Measurements from ENCODE around the gene TBC1D10A.

The TBC1D10A gene

GRCh38 chr22:30336752-30337460 lies 10.2 kb upstream of the TBC1D10A start:
- DNase-seq, result no peak
- no peaks in the 10 kb centered on the region for H3K9me3 Mint-ChIP-seq
- no peak overlapping the region for H3K4me3 Mint-ChIP-seq
- H3K27me3 Mint-ChIP-seq, result no peaks in the 10 kb centered on the region
- H3K36me3 Mint-ChIP-seq, result peaks cover 86% of the 10 kb centered on the region
- CTCF ChIA-PET, result interaction anchor here (0.6 to 0.9 kb wide), 2 partner anchors 10 to 36 kb away, joined by 3 read pairs; no protein-coding TSS in a partner anchor
- peaks cover 27% of the 10 kb centered on the region for H3K4me1 Mint-ChIP-seq
- peak overlapping the region; percentile 72 for H3K27ac Mint-ChIP-seq

- CTCF ChIA-PET, result interaction anchor here (0.7 to 1.8 kb wide), 4 partner anchors 20 to 227 kb away, joined by 3 to 11 read pairs (median 4); no protein-coding TSS in a partner anchor
- H3K9me3 Mint-ChIP-seq, result no peaks in the 10 kb centered on the region
- H3K4me1 Mint-ChIP-seq, result peaks cover 27% of the 10 kb centered on the region
- H3K4me3 Mint-ChIP-seq, result no peak overlapping the region
- H3K27ac Mint-ChIP-seq, result no peak overlapping the region
- peaks cover 76% of the 10 kb centered on the region for H3K36me3 Mint-ChIP-seq
- no peak for DNase-seq
- no peaks in the 10 kb centered on the region for H3K27me3 Mint-ChIP-seq
These were observed 8.5 kb upstream of the TBC1D10A start for GRCh38 chr22:30335236-30335635.

- Mint-ChIP-seq H3K27me3 (no peaks in the 10 kb centered on the region), H3K4me3 (no peak overlapping the region), H3K4me1 (peaks cover 27% of the 10 kb centered on the region), H3K27ac (no peak overlapping the region), H3K9me3 (no peaks in the 10 kb centered on the region), H3K36me3 (peaks cover 74% of the 10 kb centered on the region)
- CTCF ChIA-PET, result interaction anchor here (1.1 to 1.8 kb wide), 3 partner anchors 20 to 46 kb away, joined by 3 to 11 read pairs (median 4); no protein-coding TSS in a partner anchor
- no peak for DNase-seq
These were observed 7.9 kb upstream of the TBC1D10A start for GRCh38 chr22:30334646-30335045.

DNA sequence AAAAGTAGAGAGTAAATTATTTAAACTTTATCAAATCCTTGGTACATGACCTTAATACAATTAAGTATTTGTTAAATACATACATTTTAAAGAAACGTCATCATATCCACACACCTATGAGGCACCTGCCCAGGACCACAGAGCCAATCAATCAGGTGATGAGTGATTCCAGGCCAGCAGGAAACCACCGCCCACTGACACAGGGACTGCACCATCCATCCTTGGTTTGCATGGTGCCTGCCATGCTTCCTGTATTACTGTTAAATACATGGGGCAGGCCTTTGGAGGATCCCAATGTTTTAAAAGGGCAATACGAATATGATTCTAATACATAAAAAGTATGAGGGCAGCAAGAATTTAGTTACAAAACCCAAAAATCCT lies 7.0 kb upstream of the TBC1D10A start:
- Mint-ChIP-seq H3K27me3 (no peaks in the 10 kb centered on the region), H3K4me1 (peaks cover 27% of the 10 kb centered on the region), H3K9me3 (no peaks in the 10 kb centered on the region), H3K27ac (peak overlapping the region; percentile 19), H3K4me3 (no peak overlapping the region), H3K36me3 (peaks cover 66% of the 10 kb centered on the region)
- CTCF ChIA-PET, result no interaction called here
- DNase-seq, result no peak

DNA sequence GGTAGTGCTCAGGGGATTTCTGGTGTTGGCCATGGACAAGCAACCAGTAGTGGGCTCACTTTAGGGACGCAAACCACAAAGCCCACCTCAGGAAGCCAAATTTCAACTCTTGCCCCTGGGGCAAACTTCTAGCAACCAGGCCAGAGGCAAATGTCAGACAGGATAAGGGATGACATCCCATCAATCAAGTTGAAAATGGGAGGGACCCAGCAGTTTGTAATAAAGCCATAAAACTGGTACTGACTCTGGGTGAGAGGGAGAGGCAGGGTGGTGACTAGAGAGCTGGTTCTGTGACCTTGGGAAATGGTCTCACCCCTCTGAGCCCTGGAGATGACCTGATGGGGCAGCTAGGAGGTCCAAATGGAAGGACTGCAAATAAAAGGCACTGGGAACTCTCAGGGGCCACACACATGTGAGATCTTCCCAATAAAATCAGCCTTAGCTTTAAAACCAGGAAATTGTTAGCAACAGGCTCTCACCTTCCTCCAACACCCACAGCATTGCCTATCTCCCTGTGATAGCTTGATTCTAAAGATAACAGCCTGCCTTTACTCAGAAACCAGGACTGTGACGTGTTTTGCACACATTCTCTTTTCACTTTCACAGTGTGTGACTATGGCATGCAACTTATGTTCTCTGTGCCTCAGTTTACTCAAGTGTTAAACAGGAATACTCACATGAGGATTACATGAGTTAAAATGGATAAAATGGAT lies 6.4 kb upstream of the TBC1D10A start:
- H3K4me3 Mint-ChIP-seq, result no peak overlapping the region
- H3K27me3 Mint-ChIP-seq, result no peaks in the 10 kb centered on the region
- peak overlapping the region; percentile 65 for H3K27ac Mint-ChIP-seq
- CTCF ChIA-PET, result interaction anchor here (1.1 to 1.2 kb wide), 2 partner anchors 21 to 45 kb away, joined by 4 read pairs; no protein-coding TSS in a partner anchor
- no peak for DNase-seq
- H3K36me3 Mint-ChIP-seq, result peaks cover 62% of the 10 kb centered on the region
- no peaks in the 10 kb centered on the region for H3K9me3 Mint-ChIP-seq
- peaks cover 30% of the 10 kb centered on the region for H3K4me1 Mint-ChIP-seq

DNA sequence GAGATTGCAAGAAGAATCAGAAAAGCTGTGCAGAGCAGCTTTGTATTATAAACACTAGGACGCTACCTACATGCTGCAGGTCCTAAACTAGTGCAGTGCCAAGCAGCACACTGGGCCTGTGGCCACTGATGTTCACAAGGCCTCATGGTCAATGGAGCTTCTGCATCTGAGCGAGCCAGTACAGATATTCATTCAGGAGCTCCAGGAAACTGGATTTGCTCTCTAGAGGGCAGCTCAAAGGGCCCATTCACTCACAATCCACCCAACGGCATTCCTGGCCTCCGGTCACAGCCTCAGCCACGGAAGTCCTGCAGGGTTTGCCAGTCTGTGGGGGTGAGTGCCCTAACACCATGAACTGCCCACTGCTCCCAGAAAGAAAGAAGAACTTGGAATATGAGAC lies 5.8 kb upstream of the TBC1D10A start:
- Mint-ChIP-seq H3K27me3 (no peaks in the 10 kb centered on the region), H3K9me3 (no peaks in the 10 kb centered on the region), H3K4me1 (peaks cover 36% of the 10 kb centered on the region), H3K27ac (no peak overlapping the region), H3K36me3 (peaks cover 57% of the 10 kb centered on the region), H3K4me3 (no peak overlapping the region)
- CTCF ChIA-PET, result interaction anchor here (1.1 to 1.2 kb wide), 2 partner anchors 22 to 44 kb away, joined by 4 read pairs; no protein-coding TSS in a partner anchor
- no peak for DNase-seq

DNA sequence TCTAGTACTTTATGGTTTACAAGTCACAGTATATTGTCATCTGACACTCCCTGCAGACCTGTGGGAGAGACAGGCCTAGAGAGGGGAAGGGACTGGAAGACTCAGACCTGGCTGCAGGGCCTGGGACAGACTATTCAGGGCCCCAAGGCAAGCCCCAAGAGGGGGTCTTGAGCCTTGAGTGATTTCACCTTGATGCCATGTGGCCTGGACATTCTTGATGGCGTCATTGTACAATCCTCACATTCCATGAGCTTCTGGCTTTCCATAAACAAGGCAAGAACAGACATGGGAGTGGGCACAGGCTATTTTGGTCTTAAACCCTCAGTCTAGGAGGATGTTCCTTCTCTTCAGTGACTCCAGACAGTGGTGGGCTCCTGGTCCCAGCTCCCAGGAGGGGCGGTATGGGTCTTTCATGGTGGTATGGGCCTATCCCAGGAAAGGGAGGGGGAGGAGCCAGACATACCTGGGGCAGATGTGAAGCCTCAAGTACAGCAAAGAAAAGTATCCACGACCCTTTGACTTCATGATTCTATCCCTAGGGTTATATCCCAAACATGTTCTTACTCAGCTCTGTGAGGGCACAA lies 1.8 kb upstream of the TBC1D10A start:
- H3K27ac Mint-ChIP-seq, result peak overlapping the region; percentile 49
- H3K36me3 Mint-ChIP-seq, result peaks cover 45% of the 10 kb centered on the region
- no peak overlapping the region for H3K4me3 Mint-ChIP-seq
- no peak for DNase-seq
- CTCF ChIA-PET, result interaction anchor here (0.8 to 7.4 kb wide), 3 partner anchors 14 to 39 kb away, joined by 3 to 62 read pairs (median 3); partner anchors contain the start of gene CASTOR1
- peaks cover 52% of the 10 kb centered on the region for H3K4me1 Mint-ChIP-seq
- H3K9me3 Mint-ChIP-seq, result peaks cover 4% of the 10 kb centered on the region
- no peaks in the 10 kb centered on the region for H3K27me3 Mint-ChIP-seq

GRCh38 chr22:30327864-30328345 lies 1.2 kb upstream of the TBC1D10A start:
- CTCF ChIA-PET, result interaction anchor here (0.8 to 7.4 kb wide), 3 partner anchors 15 to 39 kb away, joined by 3 to 62 read pairs (median 3); partner anchors contain the start of gene CASTOR1
- no peak for DNase-seq
- Mint-ChIP-seq H3K4me3 (peak overlapping the region; percentile 65), H3K4me1 (peaks cover 52% of the 10 kb centered on the region), H3K9me3 (peaks cover 4% of the 10 kb centered on the region), H3K27me3 (no peaks in the 10 kb centered on the region), H3K27ac (peak overlapping the region; percentile 72), H3K36me3 (peaks cover 47% of the 10 kb centered on the region)

DNA sequence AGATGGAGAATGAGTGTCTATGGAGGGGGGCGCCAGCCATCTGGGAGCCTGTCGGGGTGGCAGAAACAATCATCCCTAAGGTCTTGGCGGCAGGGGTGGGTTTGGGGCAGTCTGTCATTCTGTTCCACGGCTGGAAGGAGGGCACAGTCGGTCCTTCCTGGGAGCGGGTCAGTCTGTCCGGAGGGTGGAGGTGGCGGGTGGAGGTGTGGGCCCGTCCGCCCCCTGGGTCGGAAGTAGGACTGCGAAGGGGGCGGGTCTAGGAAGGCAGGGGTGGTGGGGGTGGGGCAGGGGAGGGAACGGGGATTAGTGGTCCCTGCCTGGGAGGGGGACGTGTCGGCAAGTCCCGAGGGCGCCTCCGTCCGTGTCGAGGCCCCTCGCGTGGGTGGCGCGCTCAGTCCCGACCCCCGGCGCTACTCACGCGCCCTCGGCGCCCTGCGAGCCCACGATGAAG lies 461 bp downstream of the TBC1D10A start:
- Mint-ChIP-seq H3K36me3 (peaks cover 44% of the 10 kb centered on the region), H3K27me3 (no peaks in the 10 kb centered on the region), H3K4me1 (peaks cover 55% of the 10 kb centered on the region), H3K9me3 (peaks cover 4% of the 10 kb centered on the region), H3K4me3 (peak overlapping the region; percentile 92), H3K27ac (peak overlapping the region; percentile 81)
- peak; percentile 60 for DNase-seq
- CTCF ChIA-PET, result interaction anchor here (1.2 to 7.4 kb wide), 3 partner anchors 11 to 71 kb away, joined by 3 to 62 read pairs (median 3); partner anchors contain the start of gene CASTOR1

DNA sequence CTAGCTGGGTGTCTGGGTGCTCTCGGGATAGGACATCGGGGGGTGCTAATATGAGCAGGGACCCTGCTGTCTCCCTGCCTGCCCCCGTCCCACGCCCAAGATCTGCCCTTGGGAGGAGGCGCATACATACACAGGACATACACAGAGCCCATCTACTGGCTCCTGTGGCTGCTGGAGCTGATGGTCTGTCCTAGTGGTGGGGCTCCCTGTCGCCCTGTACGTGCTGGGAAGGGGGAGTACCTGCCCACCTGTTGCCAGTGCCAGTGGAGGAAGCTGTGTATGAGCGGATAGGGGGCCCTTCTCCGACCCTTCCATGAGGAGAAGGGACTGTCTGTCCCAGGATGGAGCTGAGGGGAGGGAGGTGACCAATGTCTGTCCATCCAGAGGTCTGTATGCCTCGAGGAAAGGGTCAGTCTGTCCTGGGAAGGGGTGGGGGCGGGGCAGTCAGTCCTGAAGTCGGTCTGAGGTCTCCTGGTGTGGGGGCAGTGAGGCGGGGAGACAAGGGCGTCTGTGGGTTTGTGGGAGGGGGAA lies 952 bp downstream of the TBC1D10A start:
- H3K27me3 Mint-ChIP-seq, result no peaks in the 10 kb centered on the region
- H3K36me3 Mint-ChIP-seq, result peaks cover 48% of the 10 kb centered on the region
- H3K27ac Mint-ChIP-seq, result peak overlapping the region; percentile 81
- peaks cover 59% of the 10 kb centered on the region for H3K4me1 Mint-ChIP-seq
- no peak for DNase-seq
- peak overlapping the region; percentile 92 for H3K4me3 Mint-ChIP-seq
- H3K9me3 Mint-ChIP-seq, result peaks cover 4% of the 10 kb centered on the region
- CTCF ChIA-PET, result interaction anchor here (1.2 to 7.4 kb wide), 3 partner anchors 11 to 70 kb away, joined by 3 to 62 read pairs (median 3); partner anchors contain the start of gene CASTOR1

DNA sequence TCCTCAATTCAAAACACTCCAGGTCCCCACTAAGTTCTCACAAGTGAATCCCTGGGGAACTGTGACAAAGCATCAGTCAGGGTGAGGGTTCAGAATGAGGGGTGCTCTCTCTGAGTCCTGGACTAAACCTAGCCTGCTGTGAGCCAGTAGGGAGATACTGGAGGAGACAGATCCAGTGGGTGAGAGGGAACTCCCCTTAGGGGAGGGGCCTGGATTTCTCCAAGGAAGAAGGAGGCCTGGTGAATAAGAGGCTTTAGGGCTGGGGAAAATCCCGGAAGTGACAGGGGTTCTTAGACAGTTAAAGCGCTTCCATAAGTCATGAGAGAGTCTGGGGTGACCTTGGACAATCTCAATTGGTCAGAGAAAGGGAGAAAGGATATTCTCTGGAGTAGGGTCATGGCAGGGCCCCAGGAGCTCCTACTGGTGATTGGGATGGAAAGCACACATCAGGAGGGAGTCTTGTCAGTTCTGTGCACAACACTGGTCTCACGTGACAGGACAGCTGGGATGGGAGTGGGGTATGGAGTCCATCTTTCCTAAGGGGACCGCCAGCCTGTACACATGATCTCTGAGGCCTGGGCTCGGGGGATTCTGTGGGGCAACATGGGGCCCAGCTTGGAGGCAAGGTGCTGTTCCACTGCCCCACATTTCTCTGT lies 1.5 kb downstream of the TBC1D10A start:
- H3K9me3 Mint-ChIP-seq, result peaks cover 4% of the 10 kb centered on the region
- CTCF ChIA-PET, result interaction anchor here (1.1 to 7.4 kb wide), 4 partner anchors 10 to 217 kb away, joined by 3 to 62 read pairs (median 3); partner anchors contain the start of gene CASTOR1
- DNase-seq, result no peak
- H3K27ac Mint-ChIP-seq, result peak overlapping the region; percentile 81
- no peaks in the 10 kb centered on the region for H3K27me3 Mint-ChIP-seq
- H3K4me1 Mint-ChIP-seq, result peaks cover 65% of the 10 kb centered on the region
- peak overlapping the region; percentile 92 for H3K4me3 Mint-ChIP-seq
- peaks cover 51% of the 10 kb centered on the region for H3K36me3 Mint-ChIP-seq

GRCh38 chr22:30324014-30324730 lies 2.6 kb downstream of the TBC1D10A start:
- peak; percentile 74 for DNase-seq
- Mint-ChIP-seq H3K4me1 (peaks cover 75% of the 10 kb centered on the region), H3K36me3 (peaks cover 57% of the 10 kb centered on the region), H3K27me3 (no peaks in the 10 kb centered on the region), H3K9me3 (peaks cover 4% of the 10 kb centered on the region), H3K27ac (peak overlapping the region; percentile 81), H3K4me3 (peak overlapping the region; percentile 92)
- CTCF ChIA-PET, result interaction anchor here (1.1 to 7.4 kb wide), 3 partner anchors 9 to 216 kb away, joined by 3 to 62 read pairs (median 4); partner anchors contain the start of gene CASTOR1
